ENCODE results near the gene KRT32. TPM values are rescaled to one million over a fixed set of nuclear protein-coding genes. Genes with fewer than 3 reads are reported as not detected.

Gene KRT32
- total and polyA plus RNA-seq, 9 of the 15 experiments (the other 6 are each of a cell fraction or from before 2014, with no cell fraction given): not detected

DNA sequence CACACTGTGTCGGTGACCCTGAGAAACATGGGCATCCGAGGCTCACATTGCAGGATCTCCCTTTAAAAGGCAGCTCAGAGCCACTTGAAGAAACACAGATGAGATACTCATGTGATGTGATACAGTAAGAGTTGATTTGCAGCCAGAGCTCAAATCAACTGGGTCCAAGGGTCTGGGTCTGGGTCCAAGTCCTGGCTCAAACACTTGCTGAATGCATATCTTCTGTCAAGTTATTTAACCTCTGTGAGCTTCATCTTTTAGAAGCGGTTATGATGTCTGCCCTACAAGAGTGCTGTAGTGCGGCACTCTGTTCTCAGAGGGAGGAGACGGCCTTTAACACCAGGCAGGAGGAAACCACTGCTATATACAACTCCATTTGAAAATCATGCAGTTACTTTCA lies 32.8 kb downstream of the KRT32 start:
- DNase-seq (ENCODE audit: extremely low read depth in 1 of 4, low spot score in 3 of 4) (no peak), FAIRE-seq (no peak), ATAC-seq (no peak)
- ChIA-PET POLR2A (interaction anchor here (1.5 kb wide), 1 partner anchor 14 kb away, joined by 5 read pairs; no protein-coding TSS in a partner anchor), CTCF (ENCODE audit: low intra/inter-chr PET ratio) (no interaction called here)
- in situ Hi-C loops (cut with MboI) (no loop called here), intact Hi-C loops (cut with micrococcal nuclease) (no loop called here)
- TF ChIP-seq NFE2 (IDR thresholded peaks at IDR 0.05; ENCODE audit: low read depth) (no peak), WHSC1 (IDR thresholded peaks at IDR 0.05; ENCODE audit: low read length) (no peak), HNRNPH1 (optimal IDR thresholded peaks at IDR 0.05; ENCODE audit: low read depth, low read length) (no peak)
- TF ChIP-seq, protein P1, sequence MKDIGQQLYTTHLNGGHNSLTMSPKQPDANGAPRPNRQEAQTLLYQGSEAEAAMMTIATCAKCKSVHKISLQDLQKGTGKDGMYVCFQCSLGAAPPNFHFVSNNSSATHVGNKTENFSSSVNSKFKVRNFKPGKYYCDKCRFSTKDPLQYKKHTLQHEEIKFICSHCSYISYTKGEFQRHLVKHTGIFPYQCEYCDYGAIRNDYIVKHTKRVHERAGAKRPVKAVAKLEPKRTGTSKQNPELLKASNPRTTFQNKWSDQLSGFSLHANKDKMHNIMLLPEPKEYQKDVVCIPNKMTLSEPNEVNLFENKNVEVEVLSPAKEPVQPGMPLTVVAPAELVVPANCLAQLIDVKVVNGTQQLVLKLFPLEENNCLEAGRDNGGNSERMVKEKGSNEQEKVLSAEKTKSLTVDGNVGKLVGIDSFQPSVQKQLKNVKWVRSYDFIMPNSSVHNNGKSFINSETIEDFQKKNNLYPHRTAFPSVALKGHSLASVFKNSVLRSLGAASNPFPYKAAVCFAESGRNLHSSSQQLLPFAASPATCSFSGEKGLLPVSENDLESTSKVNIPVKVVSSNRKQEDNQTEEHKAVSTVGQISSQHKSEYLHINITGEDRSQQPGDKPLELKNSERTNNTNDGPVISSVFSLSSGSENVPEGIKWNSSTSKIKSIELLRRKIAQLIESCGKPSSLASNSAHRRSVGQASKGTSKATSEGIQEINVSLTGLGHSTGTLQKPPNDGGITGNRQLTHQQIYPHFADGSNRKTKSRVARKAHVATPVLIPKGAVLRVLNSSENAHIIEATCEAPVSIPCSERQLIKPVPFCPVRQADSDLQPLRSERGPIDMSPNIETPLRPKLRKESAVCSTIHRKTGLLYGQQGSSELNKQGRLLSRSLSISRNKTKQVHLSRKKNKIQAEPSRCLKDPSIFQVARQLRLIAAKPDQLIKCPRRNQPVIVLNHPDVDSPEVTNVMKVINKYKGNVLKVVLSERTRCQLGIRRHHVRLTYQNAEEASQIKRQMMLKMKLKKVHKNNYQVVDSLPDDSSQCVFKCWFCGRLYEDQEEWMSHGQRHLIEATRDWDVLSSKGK (CRISPR knock-in tag; IDR thresholded peaks at IDR 0.05): no peak
- WGBS (ENCODE audit: insufficient coverage, low coverage, missing lambda C conversion rate): 0% methylated on average over 5 of the region's 5 CpGs
- H3K36me3 ChIP-seq (ENCODE audit: control insufficient read depth, insufficient read depth, low read length): no peaks in the 10 kb centered on the region
- H4K20me1 ChIP-seq (replicated peaks; ENCODE audit: control insufficient read depth, insufficient read depth, low read length): no peaks in the 10 kb centered on the region
- no peak overlapping the region for H3K4me3 ChIP-seq
- H3K9me3 ChIP-seq (replicated peaks; ENCODE audit: control insufficient read depth, insufficient read depth, low read depth, low read length): no peaks in the 10 kb centered on the region
- peaks cover 2 to 35% of the 10 kb centered on the region in 2 experiments; a peak in 3 of 5 replicates for H3K27me3 ChIP-seq (ENCODE audit: control insufficient read depth in 2 of 2, insufficient read depth in 2 of 2, low read length in 2 of 2)
- H3K9me1 ChIP-seq (ENCODE audit: control insufficient read depth, insufficient read depth, low read length): no peaks in the 10 kb centered on the region
- no peak overlapping the region for H3K9ac ChIP-seq (ENCODE audit: insufficient read depth in 1 of 2, low read depth in 2 of 2, low read length in 2 of 2)
- H3K4me2 ChIP-seq (ENCODE audit: insufficient read depth, low read length): no peak overlapping the region
- no peaks in the 10 kb centered on the region for H3K79me2 ChIP-seq (ENCODE audit: control insufficient read depth, insufficient read depth, low read length)
- H2AFZ ChIP-seq (ENCODE audit: low read depth, low read length): no peak overlapping the region
- BruUV-seq (replicated peaks): no TSS peak
- H3K27ac ChIP-seq (ENCODE audit: extremely low read depth, low read depth, low read length): no peak overlapping the region
- H3K4me1 ChIP-seq (replicated peaks in 1 of 2; ENCODE audit: control insufficient read depth in 2 of 2, insufficient read depth in 2 of 2, low read length in 2 of 2): no peaks in the 10 kb centered on the region
